AG04450 (cell line): ENCODE measurements around the gene LRRC28. TPM values are rescaled to one million over a fixed set of nuclear protein-coding genes. Genes with fewer than 3 reads are reported as not detected.

Experiments used
- CTCF ChIA-PET: fragments of 300-600, 350-600 bp; formaldehyde crosslinking; extraction: SDS; loops from one replicate; lab custom pipeline; 2022; ENCODE audit warnings: antibody characterized with exemption, inconsistent platforms; lab: Charles Lee
- POLR2A ChIA-PET: fragments of 350-600 bp; formaldehyde crosslinking; extraction: SDS; loops from one replicate; lab custom pipeline; 2021; ENCODE audit warnings: antibody characterized with exemption, inconsistent platforms; lab: Yijun Ruan, JAX
- DNase-seq: peaks from one replicate; pipeline ENCODE4 v3.0.0-alpha.2; 2011; ENCODE audit warnings: low read depth, low spot score
- H3K27ac ChIP-seq: one replicate; pipeline ENCODE4 v1.5.1; 2012; ENCODE audit warnings: low read depth, low read length, control low read depth
- H3K27me3 ChIP-seq: one replicate; pipeline ENCODE4 v1.6.0; 2012; ENCODE audit warnings: low read length; ENCODE audit not compliant: control insufficient read depth, insufficient read depth
- H3K4me3 ChIP-seq: 2 replicates; pipeline ENCODE4 v1.5.1; 2011; ENCODE audit warnings: mild to moderate bottlenecking, low read depth, low read length, control low read depth
- H3K9me3 ChIP-seq: 2 replicates; pipeline ENCODE4 v1.5.1; 2012; ENCODE audit warnings: low read length; ENCODE audit not compliant: control insufficient read depth, insufficient read depth
- CTCF ChIP-seq: IDR thresholded peaks from 2 replicates; pipeline ENCODE4 v1.5.1; 2011; ENCODE audit warnings: low read depth, low read length, control low read depth, inconsistent platforms
- polyA plus RNA-seq: library from polyadenylated mRNA; depleted of rRNA; stranded (reverse); fragments of >200 nt; gene quantifications from 2 replicates; pipeline ENCODE4 v1.2.3, GENCODE V29; 2011

LRRC28 gene
- polyA plus RNA-seq, 1 experiment, result 29.8 TPM

GRCh38 chr15:99283717-99284116, 32.4 kb downstream of the LRRC28 start:
- no peak for TF ChIP-seq CTCF
- ChIA-PET POLR2A (no interaction called here), CTCF (interaction anchor here (0.6 to 10.3 kb wide), 4 partner anchors 11 to 472 kb away, joined by 4 to 244 read pairs (median 6); no protein-coding TSS in a partner anchor)
- Histone ChIP-seq H3K27me3 (no peaks in the 10 kb centered on the region), H3K27ac (no peak overlapping the region), H3K9me3 (no peaks in the 10 kb centered on the region), H3K4me3 (no peak overlapping the region)
- DNase-seq, result no peak

GRCh38 chr15:99291643-99292042, 40.4 kb downstream of the LRRC28 start:
- Histone ChIP-seq H3K27me3 (no peaks in the 10 kb centered on the region), H3K4me3 (no peak overlapping the region), H3K9me3 (no peaks in the 10 kb centered on the region), H3K27ac (no peak overlapping the region)
- ChIA-PET POLR2A (interaction anchor here (0.6 kb wide), 1 partner anchor 331 kb away, joined by 4 read pairs; no protein-coding TSS in a partner anchor), CTCF (interaction anchor here (0.6 to 2.1 kb wide), 2 partner anchors 335 to 413 kb away, joined by 4 to 8 read pairs; no protein-coding TSS in a partner anchor)
- no peak for TF ChIP-seq CTCF
- DNase-seq, result no peak

GRCh38 chr15:99295840-99296239, 44.6 kb downstream of the LRRC28 start:
- no peak for TF ChIP-seq CTCF
- Histone ChIP-seq H3K27ac (no peak overlapping the region), H3K27me3 (no peaks in the 10 kb centered on the region), H3K9me3 (no peaks in the 10 kb centered on the region), H3K4me3 (no peak overlapping the region)
- ChIA-PET POLR2A (no interaction called here), CTCF (interaction anchor here (0.8 to 4.4 kb wide), 3 partner anchors 9 to 409 kb away, joined by 3 to 37 read pairs (median 4); no protein-coding TSS in a partner anchor)
- no peak for DNase-seq

- POLR2A ChIA-PET, result no interaction called here
- no peaks in the 10 kb centered on the region for H3K9me3 ChIP-seq
- no peak overlapping the region for H3K27ac ChIP-seq
- no peak for TF ChIP-seq CTCF
- H3K4me3 ChIP-seq, result no peak overlapping the region
- H3K27me3 ChIP-seq, result no peaks in the 10 kb centered on the region
- CTCF ChIA-PET, result interaction anchor here (0.5 to 4.4 kb wide), 4 partner anchors 9 to 408 kb away, joined by 3 to 37 read pairs (median 4); no protein-coding TSS in a partner anchor
- no peak for DNase-seq
Observed at GRCh38 chr15:99296386-99296785, 45.1 kb downstream of the LRRC28 start.

GRCh38 chr15:99303907-99304306, 52.6 kb downstream of the LRRC28 start:
- ChIA-PET CTCF (no interaction called here), POLR2A (no interaction called here)
- no peak for TF ChIP-seq CTCF

More at GRCh38 chr15:99303907-99304306, 52.6 kb downstream of the LRRC28 start:
- Histone ChIP-seq H3K27ac (no peak overlapping the region), H3K27me3 (no peaks in the 10 kb centered on the region), H3K4me3 (no peak overlapping the region), H3K9me3 (no peaks in the 10 kb centered on the region)
- DNase-seq, result no peak
